K562 (cell line): ENCODE results near the gene PKD1L1.

Source experiments
- ATF7 ChIP-seq: fragments of 450-650 bp; IDR thresholded peaks from 2 replicates; pipeline ENCODE4 v1.7.1; 2014; ENCODE audit warnings: mild to moderate bottlenecking, moderate library complexity
- CBX2 ChIP-seq: fragments of 200-600 bp; sonication (generic); IDR thresholded peaks from one replicate; pipeline ENCODE4 v1.6.1; 2012; ENCODE audit warnings: mild to moderate bottlenecking, low read length, inconsistent platforms; ENCODE audit not compliant: insufficient read depth, poor library complexity, severe bottlenecking
- EP300 ChIP-seq: IDR thresholded peaks from 2 replicates; pipeline ENCODE4 v1.6.1; 2012; ENCODE audit warnings: low read length, improper control_type of control experiment
- FOXA1 ChIP-seq: fragments of 450-650 bp; IDR thresholded peaks from 2 replicates; pipeline ENCODE4 v1.6.1; 2016; ENCODE audit warnings: mild to moderate bottlenecking, borderline replicate concordance
- GTF2B ChIP-seq: IDR thresholded peaks from 2 replicates; pipeline ENCODE4 v1.6.1; 2011; ENCODE audit not compliant: insufficient read length; ENCODE audit errors: extremely low read depth
- GTF2F1 ChIP-seq: IDR thresholded peaks from 2 replicates; pipeline ENCODE4 v1.6.1; 2011; ENCODE audit warnings: low read depth, low read length, improper control_type of control experiment
- HDAC2 ChIP-seq: fragments of 450-650 bp; IDR thresholded peaks from 2 replicates; pipeline ENCODE4 v1.6.1; 2016; ENCODE audit warnings: mild to moderate bottlenecking
- KAT8 ChIP-seq: fragments of 450-650 bp; IDR thresholded peaks from 2 replicates; pipeline ENCODE4 v1.6.1; 2016; ENCODE audit warnings: low read depth, mild to moderate bottlenecking
- MAFK ChIP-seq: IDR thresholded peaks from 2 replicates; pipeline ENCODE4 v1.6.1; 2011; ENCODE audit warnings: low read length, improper control_type of control experiment
- POLR2AphosphoS5 ChIP-seq: IDR thresholded peaks from 2 replicates; pipeline ENCODE4 v1.6.1; 2011; ENCODE audit warnings: mild to moderate bottlenecking, low read depth, low read length, moderate library complexity; ENCODE audit not compliant: control insufficient read depth, insufficient read depth
- ZNF232 ChIP-seq: sonication (generic); formaldehyde crosslinking; IDR thresholded peaks from 2 replicates; pipeline ENCODE4 v1.8.0; 2022; ENCODE audit warnings: mild to moderate bottlenecking, missing genetic modification reagents
- TF ChIP-seq, protein P1 (sequence below): sonication (generic); formaldehyde crosslinking; IDR thresholded peaks from 2 replicates; pipeline ENCODE4 v1.8.0; 2022; ENCODE audit warnings: mild to moderate bottlenecking, missing genetic modification reagents

DNA sequence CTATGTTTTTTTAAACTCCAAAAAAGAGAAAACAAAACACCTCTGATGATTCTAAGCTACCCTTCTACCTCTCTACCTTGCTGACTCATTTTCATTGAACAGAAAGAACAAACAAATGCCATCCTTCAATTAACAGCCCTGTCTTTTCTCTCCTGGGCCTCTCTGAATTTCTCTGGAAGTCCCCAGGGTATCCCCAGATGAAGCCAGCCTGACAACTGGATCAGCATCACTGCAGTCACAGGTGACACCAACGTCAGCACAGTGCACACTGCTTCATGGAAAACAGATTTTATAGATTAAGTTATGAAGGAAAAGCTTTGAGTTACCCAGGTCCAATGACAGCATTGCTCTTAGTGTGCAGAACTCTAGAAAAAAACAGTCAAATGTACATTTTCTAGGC is 25.5 kb upstream of the PKD1L1 start:
- no peak for TF ChIP-seq CBX2
- no peak for TF ChIP-seq ATF7
- TF ChIP-seq HDAC2, result no peak
- no peak for TF ChIP-seq GTF2B
- TF ChIP-seq, protein P1, sequence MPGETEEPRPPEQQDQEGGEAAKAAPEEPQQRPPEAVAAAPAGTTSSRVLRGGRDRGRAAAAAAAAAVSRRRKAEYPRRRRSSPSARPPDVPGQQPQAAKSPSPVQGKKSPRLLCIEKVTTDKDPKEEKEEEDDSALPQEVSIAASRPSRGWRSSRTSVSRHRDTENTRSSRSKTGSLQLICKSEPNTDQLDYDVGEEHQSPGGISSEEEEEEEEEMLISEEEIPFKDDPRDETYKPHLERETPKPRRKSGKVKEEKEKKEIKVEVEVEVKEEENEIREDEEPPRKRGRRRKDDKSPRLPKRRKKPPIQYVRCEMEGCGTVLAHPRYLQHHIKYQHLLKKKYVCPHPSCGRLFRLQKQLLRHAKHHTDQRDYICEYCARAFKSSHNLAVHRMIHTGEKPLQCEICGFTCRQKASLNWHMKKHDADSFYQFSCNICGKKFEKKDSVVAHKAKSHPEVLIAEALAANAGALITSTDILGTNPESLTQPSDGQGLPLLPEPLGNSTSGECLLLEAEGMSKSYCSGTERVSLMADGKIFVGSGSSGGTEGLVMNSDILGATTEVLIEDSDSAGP, result no peak
- TF ChIP-seq ZNF232 (CRISPR knock-in tag), result no peak
- TF ChIP-seq FOXA1, result no peak
- no peak for TF ChIP-seq MAFK
- TF ChIP-seq POLR2AphosphoS5, result no peak
- no peak for TF ChIP-seq KAT8
- no peak for TF ChIP-seq GTF2F1
- no peak for TF ChIP-seq EP300
